CD4-positive, alpha-beta T cell treated with Interferon gamma for 1 hour (primary cell): Measurements from ENCODE around the gene GTSE1.

ENCODE experiments used
- DNase-seq: peaks from one replicate; pipeline ENCODE4 v3.0.0-alpha.2; 2020

Gene GTSE1

DNA sequence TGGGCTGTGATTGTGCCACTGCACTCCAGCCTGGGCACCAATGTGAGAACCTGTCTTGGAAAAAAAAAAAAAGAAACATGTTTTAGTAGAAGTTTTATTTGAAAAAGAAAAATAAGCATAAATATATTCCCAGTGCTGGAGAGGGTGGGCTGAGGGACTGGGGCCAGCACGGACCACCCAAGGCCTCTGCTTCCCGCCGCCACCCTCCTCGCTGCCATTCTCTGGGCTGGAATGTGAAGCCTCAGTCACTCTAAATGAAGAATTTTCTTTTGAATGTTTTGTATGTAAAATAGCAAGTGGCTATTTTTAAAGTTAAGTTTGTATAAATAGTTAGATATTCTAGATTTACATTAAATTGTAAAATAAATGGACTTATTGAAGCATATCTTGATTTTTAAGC lies 33.8 kb downstream of the GTSE1 start:
- no peak for DNase-seq

- DNase-seq = no peak
Observed at GRCh38 chr22:46331496-46331895, 34.8 kb downstream of the GTSE1 start.

DNA sequence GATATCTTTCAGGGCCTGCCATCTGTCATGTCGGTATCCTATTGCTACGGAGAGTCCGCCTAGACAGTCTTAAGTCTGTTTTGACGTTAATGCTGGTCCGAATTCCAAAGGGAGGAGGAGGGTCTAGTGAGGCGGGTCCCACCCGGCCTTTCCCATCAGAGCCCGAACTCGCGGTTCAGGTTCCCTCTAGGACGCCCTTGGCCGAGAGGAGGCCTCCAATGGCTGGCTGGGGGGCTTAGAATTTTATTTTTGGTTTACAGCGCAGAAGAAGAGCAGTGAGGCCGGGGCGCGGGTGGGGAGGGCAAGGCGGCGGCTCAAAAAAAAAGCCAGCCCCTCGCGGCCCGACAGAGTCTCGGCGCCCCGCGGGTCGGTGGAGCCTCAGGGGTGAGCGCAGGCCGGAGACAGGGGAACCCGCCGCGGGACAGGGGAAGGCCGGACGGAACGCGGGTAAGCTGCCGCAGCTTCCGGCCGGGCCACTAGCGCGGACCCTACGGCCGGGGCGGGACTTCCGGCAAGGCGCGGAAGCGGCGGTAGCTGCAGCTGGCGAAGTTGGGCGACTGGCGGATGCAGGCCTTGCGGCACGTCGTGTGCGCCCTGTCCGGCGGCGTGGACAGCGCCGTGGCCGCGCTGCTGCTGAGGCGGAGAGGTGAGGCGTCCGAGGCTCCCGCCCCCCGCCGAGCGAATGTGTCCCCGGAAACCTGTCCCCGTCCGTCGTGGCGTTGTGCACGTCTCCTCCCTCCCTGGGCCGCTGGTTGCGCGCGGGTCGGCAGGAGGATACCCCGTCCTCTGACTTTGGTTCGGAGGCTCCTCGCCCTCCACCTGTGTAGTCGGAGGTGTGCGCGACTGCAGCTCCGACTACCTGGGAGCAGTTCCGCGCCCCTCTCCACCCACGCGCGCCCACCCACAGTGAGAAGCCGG lies 38.8 kb downstream of the GTSE1 start, which contains the start of gene TRMU:
Gene TRMU, plus strand, starts transcription at position 514 of the 918 bp plus-strand sequence. Its CDS starts 51 bp downstream, at position 565.
- peak; percentile 79 for DNase-seq

DNA sequence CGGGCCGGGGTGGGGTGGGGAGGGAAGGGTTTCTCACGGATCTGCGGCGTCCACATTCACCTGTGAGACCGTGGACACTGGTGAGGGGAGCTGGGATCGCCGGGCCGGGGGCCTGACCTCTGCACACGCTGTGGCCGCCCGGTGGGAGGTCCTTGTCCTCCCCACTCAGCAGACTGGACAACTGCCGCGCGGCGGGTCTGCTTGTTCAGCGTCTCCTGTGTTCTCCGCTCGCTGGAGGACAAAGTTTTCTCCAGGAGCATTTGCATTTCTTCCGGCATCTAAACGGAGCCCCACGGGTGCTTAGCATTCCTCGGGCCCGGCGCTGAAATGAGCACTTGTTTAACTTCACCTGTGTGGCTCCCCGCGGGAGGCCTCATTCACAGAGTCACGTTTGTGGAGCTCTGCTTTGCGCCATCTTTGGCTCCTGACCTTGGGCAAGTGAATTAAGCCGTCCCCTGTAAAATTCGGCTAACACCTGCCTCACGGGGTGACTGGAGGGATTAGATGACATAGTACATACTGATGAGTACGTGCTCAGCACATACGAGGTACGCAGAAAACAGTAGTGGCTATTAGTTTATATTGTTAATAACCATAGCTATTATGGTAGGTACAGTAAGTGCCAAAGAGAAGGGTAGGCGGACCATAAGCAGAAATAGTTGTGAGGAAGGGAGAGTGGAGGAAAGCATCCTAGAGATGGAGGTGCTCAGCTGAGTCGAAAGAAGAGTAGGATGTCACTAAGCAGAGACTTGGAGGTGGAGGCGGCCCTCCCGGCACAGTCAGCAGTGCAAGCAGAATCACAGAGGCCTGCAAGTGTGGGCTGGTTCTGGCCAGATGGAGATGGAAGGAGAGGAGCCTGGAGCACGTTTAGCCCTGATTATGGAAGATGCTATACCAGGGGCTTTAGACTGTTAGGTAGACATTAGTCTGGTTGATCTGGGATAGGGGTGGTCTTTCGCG lies 39.7 kb downstream of the GTSE1 start:
- DNase-seq = no peak

DNA sequence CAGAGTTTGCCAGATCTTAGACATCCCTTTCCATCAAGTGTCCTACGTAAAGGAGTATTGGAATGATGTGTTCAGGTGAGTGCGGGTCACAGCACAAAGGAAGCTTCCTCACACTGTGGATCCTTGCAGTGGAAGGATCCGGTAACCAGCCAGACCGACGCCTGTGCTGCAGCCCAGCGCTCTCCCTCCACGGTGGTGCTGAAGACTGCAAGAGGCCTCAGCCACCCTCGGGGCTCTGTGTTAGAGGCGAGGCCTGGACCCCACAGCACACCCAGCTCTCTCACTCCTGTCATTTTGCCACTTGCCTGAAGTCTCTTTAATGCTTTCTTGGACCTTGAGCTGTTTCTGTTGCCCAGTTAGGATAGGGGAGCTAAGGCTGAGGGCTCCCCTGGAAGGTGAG lies 41.2 kb downstream of the GTSE1 start:
- DNase-seq = no peak

DNA sequence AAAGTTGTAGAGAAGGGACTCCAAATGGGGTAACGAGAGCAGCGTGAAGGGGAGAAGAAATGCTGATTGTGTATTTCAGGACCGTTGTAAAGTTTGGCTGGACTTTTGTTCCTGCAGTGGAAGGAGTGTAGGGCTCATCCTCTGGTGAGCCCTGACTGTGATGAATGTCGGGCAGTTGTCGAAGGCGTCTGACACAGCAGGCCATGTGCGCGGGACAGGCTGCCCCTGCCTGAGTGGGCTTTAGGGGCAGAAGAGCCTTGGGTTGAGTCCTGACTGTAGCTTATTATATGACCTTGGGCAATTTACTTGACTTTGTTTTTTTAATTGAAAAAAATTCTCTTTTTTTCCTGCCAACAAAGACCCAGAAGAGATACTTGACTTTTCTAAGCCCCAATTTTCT lies 42.0 kb downstream of the GTSE1 start:
- DNase-seq = no peak

GRCh38 chr22:46339956-46340355 lies 43.3 kb downstream of the GTSE1 start:
- DNase-seq = no peak

DNA sequence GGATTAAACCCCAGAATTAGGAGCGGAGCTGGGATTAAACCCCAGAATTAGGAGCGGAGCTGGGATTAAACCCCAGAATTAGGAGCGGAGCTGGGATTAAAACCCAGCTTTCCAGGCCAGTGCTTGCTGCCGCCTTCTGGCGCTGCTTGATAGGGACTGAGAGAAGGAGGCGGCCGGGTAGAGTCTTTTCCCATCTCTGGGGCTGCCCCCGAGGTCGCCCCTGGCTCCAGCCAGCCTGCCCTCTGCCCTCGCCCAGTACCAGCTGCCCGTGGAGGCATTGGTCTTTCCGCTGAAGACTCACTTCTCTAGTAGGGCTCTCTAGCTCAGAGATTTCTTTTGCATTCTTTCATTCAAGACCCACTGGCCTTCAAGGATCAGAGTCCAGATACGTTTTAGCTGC lies 44.0 kb downstream of the GTSE1 start:
- DNase-seq = no peak

DNA sequence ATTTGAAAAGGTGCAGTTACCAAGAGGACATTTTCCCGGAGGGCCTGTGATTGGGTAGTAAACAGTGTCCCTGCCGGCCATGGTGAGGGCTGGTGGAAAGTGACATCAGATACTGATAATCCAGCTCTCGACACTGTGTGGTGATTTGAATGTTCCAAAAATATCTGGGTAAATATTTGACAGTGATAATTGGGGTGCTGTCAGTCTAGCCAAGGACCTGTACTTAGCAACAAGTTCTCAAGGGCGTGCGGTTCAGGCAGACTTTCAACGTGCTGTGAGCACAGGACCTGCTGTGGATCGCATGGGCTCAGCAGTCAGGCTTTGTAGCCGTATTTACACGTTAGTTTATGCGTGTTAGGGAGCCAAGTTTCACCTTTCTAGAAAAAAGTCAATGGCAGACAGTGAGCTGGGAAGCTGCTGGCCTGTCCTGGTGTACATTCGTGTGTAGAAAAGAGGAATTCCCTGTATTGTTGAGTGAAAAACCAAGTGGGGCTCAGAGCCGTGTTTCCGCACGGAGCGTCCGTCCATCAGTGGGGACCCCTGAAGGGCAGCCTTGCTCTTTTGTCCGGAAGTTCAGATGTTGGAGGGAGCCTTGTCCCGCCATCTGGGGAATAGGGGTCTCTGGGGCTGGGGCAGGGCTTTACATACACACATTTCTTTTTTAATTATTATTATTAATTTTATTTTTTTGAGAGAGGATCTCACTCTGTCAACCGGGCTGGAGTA lies 50.2 kb downstream of the GTSE1 start:
- no peak for DNase-seq

DNA sequence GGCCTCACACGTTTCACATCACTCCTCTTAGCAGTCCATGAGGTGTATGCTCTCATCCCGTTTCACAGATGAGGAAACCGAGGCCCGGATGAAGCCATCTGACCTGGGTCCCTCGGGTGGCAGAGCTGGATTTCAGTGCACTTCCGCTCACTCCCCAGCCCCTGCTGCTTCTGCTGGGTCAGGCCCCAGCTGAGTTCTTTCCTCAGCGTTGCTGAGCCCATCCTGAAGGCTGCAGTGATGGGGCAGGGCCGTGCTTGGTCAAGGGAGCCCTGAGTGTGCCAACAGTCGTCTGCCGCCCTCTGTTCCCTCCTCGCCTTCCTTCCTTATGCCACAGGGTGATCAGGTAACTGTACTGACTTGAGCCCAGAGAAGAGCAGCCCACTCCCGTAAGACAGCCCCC lies 51.0 kb downstream of the GTSE1 start:
- no peak for DNase-seq

DNA sequence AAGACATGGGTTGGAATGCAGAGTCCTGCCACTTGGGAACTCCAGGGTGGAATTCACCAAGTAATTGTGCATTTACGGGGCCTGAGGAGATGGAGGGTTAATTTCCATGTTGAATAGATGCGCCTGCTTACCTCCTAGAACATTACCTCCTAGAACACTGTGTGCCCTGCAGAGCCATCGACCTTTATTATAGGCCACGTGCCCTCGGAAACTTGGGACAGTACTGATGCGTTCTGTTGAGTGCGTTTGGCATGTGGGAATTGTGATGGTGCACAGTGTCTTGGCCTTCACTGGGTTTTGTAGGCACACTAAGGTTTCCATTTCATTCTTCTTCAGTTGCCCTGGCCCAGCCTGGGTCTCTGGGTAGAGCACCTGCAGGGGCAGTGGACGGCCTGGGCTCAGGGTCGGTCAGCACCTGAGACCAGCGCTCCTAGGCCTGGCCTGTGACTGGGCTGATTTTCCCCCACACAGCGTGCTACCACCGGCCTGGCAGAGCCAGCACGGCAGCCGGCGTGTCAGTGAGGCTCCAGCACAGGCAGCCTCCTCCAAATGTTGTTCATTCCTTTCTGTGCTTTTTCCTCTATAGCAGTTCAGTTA lies 51.5 kb downstream of the GTSE1 start:
- DNase-seq = no peak

DNA sequence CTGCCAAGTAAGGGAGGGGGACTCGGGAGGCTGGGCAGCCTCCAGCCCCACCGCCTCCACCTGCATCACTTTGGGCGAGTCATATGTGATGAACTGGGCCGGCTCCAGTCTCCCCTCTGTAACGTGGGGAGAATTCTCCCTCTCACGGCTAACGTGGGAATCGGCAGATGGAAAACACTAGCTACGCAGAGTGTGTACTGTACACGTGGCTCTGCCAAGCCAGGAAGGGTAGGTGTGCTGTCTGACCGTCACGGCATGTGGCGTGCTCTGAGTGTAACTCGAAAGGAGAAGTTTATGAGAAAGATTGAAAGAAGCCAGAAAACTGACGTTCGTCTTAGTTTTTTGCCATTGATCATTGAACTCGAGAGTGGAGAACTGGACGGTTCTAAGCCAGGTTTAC lies 52.6 kb downstream of the GTSE1 start:
- no peak for DNase-seq

GRCh38 chr22:46349681-46350080 lies 53.0 kb downstream of the GTSE1 start:
- DNase-seq = no peak

DNA sequence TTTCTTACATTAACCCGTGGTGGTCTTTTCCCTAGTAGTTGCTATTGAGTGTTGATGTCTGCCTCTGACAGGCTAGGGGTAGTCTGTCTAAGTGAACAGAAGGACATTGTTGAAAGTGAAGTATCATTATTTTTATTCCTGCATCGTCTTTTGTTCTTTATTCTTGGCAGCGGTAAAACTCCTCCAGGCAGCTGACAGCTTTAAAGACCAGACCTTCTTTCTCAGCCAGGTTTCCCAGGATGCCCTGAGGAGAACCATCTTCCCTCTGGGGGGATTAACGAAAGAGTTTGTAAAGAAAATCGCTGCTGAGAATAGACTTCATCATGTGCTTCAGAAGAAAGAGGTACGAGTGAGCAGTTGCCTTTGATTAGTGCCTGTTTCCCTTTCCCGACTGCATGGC lies 53.5 kb downstream of the GTSE1 start:
- DNase-seq = no peak

DNA sequence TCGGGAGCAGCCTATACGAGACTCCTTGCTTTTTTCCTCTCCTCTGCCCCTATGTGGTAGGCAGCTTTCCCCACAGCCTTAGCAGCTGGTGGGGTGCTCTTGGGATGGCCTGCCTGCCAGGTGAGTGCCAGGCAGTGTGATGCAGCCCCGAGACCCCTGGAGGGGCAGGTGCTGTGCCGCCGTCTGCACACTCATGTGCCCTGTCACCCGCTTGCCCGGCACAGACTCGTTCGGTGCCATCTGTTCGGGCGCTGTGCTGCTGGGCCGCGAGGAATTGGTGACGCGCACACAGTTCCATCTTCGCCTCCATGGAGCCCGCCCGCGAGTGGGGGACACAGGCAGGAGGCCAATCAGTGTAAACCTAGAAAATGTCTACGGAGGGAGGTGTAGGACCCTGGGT lies 54.0 kb downstream of the GTSE1 start:
- no peak for DNase-seq

GRCh38 chr22:46351131-46351735 lies 54.6 kb downstream of the GTSE1 start:
- no peak for DNase-seq

DNA sequence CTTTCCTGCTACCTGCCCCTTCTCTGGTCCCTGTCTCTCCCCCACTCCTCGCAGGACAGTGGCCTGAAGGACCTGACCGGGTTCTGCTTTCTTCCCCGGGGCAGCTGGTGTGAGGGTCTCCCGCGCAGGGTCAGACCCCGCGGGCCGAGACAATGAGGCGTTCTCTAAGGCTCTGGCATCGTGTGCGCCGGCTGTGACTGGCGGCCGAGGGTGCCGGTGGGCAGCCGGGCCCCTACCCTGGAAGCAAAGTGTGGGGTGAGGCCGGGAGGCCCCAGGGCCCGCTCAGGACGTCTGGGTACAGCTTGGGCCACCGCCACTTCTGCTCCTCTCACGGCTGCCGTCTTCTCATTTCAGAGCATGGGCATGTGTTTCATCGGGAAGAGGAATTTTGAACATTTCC lies 55.1 kb downstream of the GTSE1 start:
- no peak for DNase-seq

GRCh38 chr22:46352276-46352675 lies 55.6 kb downstream of the GTSE1 start:
- DNase-seq = no peak

DNA sequence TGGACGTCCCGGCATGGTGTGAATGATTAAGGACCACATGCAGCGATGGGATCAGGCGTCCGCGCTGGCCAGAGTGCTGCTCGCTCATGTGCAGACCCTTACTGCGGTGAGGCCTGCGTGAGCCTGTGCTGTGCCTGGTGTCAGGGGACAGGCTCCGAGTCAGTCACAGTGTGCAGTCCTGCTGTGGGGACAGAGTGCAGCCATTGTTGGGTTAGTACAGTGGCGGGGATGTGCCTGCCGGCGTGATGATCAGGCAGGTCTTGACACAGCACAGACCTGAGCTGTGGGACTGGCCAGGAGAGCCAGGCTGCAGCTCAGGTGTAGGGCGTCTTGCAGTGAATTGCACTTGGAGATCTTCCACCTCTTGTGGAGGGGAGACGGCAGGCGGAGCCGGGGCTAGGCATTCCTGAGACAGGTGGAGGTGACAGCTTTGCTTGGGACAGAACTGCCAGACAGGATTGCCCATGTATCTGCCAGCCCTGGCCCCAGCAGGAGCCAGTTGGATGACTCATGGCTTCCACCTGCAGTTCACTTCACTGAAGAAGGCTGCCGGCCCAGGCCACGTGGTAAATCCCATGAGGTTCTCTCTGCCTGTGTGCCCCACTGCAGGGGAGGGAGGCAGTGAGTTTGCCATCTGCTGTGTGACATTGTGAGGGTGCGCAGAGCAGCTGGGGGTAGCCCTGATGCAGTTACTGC lies 56.2 kb downstream of the GTSE1 start:
- no peak for DNase-seq

GRCh38 chr22:46353483-46354105 lies 56.9 kb downstream of the GTSE1 start:
- no peak for DNase-seq
